ENCODE measurements around the gene CCDC14.
A peak's percentile ranks its signal among the peaks of the same experiment; 100 is the strongest.
"Not testable (repeated sequence)": the region's sequence is repeated elsewhere in the genome, so short reads cannot be mapped to it uniquely, and the experiment has no call there.

CCDC14 gene

GRCh38 chr3:123966799-123967198 is 5.8 kb upstream of the CCDC14 start:
- not testable (repeated sequence) for DNase-seq

GRCh38 chr3:123964793-123965192 is 3.8 kb upstream of the CCDC14 start:
- DNase-seq = not testable (repeated sequence)

- no peak for DNase-seq
Observed at GRCh38 chr3:123961508-123961856, 453 bp upstream of the CCDC14 start.

GRCh38 chr3:123953735-123954134 is 7.3 kb downstream of the CCDC14 start:
- no peak for DNase-seq

GRCh38 chr3:123952844-123953520 is 8.0 kb downstream of the CCDC14 start:
- DNase-seq = no peak

DNA sequence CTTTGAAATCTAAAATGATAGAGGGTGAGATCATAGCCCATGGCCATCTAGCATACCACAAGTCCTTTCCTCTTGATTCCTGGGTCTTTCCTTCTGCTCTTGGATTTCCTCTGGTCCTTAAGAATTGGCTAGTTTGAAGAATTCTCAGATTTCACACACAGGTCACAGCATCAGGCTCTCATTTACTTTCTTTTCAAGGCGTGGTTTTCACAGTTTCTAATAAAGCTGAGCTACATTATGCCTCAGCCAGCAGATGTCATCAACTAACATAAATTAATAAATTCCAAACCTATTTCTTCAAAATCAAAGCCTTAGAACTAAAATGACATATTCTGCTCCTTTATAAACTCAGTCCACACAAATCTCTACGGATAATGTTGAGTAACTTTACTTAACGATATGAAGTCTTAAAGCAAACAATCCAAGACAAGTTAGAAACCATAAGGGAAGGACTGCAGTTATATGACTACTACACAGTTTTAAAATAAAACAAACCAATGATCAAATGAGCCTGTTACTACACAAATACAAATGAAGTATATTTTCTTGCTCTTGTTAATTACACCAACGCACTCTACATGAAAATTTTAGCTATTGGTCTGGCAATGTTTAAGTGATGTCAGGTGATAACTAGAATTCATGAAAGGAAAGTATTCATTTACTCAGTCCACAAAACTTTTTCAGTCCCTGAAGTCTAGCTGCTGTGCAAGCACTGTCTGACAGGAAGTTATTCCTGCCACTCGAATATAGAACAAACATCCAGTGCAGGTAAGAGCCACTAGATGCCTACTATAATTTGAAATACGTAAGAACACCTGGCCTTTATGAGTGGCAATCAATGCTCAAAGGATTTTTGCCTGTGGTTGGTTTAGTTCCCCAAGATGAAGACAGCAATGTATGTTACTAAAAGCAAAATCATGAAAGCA is 9.2 kb downstream of the CCDC14 start:
- DNase-seq = no peak

GRCh38 chr3:123949641-123950040 is 11.4 kb downstream of the CCDC14 start:
- DNase-seq = peak; percentile 17

DNA sequence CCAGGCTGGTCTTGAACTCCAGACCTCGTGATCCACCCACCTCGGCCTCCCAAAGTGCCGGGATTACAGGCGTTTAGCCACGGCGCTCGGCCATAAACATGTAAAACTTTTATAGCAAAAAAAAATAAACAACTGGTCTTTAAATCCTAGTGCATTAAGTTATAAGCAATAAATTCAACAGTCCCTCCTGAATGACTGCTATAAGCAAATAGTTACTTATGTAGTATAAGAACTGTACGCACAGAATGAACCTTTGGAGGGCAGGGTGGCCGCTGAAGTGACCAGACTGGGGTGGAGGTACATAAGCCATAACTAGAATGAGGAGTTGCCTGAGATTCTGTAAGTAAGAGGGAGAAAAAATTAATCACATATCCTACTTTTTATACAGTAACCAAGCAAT is 12.6 kb downstream of the CCDC14 start:
- DNase-seq = no peak

DNA sequence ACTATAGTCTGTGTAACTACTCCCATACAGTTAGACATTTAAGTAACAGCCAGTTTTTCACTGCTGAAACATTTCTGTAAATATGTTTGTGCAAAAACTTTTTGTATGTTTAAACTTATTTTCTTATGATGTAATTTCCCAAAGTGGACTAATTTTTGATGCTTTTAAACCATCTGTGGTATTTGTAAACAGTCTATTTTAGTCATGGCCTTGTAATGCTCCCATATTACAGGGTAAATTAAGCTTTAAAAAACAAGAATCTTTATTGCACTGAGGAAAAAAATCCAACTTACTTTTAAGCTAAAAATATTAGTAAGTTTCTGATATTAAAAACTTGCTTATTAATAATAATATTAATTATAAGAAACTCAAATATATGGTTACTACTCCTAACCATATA is 13.5 kb downstream of the CCDC14 start:
- DNase-seq = no peak

- no peak for DNase-seq
Observed at GRCh38 chr3:123941542-123941941, 19.5 kb downstream of the CCDC14 start.

DNA sequence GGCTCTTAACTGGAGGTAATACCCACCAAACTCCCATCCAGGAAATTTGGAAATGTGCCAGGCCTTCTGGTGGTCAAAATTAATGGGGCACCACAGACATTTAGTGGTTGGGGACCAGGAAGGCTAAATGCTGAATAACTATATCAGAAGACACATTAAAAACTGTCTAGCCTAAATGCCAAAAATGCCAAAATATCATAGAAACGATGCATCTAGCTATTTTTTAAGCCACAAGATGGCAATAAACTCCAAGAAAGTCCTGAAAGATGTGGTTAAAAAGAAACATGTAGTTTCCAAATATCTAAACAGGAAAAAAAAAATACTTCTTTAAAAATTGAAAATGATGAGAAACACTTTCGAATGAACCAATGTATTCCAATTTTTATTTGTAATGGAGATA is 19.9 kb downstream of the CCDC14 start:
- no peak for DNase-seq

GRCh38 chr3:123939706-123940105 is 21.3 kb downstream of the CCDC14 start:
- no peak for DNase-seq

- no peak for DNase-seq
Observed at GRCh38 chr3:123936400-123936799, 24.6 kb downstream of the CCDC14 start.

DNA sequence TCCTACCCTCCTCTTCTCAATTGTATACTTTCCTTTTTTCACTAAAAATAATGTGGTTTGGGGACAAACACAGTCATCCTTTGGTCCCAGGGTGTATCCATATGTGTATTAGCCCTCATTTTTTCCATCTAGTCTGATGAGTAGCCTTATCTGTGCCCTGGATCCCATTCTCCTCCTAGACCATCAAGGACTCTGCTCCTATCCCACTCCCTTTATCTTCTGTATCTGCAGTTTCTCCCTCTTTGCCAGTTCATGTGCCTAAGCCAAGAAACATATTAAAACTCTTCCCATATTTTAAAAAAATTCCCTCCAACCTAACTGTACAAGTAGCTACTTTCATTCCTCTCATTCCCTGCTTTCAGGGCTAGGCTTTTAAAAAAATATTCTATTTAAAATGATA is 25.2 kb downstream of the CCDC14 start:
- DNase-seq = no peak

GRCh38 chr3:123934250-123934649 is 26.8 kb downstream of the CCDC14 start:
- no peak for DNase-seq

DNA sequence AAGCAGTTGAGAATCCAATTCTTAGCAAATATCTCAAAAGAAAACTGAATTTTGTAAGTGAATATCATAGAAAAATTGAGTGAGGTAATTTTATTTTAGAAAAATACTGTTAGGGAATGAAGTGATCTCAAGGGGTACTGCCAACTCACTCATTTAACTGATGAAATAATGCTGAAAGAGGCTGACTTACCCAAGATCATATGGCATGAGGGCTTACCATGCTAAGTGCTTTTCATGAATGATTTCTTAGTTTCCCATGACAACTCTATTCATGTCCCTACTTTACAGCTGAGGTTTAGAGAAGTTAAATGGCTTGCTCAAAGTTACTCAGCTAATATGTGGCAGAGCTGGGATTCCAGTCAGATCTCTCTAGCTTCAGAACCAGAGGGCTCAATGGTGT is 30.6 kb downstream of the CCDC14 start:
- DNase-seq = no peak

DNA sequence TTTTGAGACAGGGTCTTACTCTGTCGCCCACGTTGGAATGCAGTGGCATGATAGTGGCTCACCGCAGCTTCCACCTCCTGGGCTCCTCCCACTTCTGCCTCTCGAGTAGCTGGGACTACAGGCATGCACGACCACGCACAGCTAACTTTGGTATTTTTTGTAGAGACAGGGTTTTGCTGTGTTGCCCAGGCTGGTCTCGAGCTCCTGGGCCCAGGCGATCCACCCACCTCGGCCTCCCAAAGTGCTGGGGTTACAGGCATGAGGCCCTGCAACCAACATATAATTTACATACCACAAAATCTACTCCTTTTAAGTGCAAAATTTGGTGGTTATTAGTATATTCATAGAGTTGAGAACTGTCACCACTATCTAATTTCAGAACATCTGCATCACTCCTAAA is 31.7 kb downstream of the CCDC14 start:
- no peak for DNase-seq

DNA sequence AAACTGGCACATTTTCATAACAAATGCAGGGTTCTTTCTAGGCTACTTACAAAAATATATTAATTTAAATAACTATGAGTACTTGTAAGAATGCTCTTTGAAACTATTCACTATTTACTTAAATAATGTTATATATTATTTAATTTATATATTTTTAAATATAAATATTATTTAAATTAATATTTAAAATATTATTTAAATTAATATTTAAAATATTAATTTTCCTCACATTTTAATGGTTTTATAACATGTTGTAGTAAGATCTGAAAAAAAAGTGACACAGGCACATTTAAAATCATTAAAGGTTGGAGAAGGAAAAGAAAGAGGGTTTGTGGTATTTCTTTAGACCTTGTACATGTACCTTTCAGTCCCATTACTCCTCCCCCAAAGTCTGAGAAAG is 34.6 kb downstream of the CCDC14 start:
- DNase-seq = no peak

DNA sequence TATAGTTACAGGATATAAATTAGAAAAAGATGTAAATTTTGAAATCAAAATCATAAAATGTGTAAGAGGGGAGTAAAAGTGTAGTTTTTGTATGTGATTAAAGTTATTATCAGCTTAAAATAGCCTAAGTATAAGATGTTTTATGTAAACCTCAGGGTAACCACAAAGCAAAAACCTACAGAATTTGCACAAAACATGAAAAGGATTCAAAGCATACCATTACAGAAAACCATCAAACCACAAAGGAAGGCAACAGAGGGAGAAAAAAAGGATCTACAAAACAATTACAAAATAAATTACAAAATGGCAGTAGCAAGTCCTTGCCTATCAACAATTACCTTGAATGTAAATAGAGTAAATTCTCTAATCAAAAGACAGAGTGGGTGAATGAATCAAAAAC is 40.2 kb downstream of the CCDC14 start:
- no peak for DNase-seq

- DNase-seq = no peak
Observed at GRCh38 chr3:123920383-123920782, 40.6 kb downstream of the CCDC14 start.

DNA sequence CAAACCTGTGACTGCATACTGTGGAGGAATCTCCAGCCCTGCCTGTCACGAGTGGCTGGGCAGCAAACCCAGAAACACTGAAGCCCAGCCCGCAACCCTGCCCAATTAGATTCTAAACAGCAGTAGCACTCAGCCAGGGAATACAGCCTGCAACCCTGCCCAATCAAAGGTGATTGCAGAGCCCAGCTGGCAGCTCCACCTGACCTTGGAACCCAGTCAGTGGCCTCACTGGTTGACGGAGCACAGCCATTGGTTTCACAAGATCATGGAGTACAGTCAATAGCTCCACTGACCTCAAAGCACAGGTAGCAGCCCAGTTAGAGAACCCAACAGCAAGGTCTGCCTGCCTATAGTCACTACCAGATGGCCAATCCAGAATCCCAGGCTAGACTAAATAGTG is 41.7 kb downstream of the CCDC14 start:
- no peak for DNase-seq

- no peak for DNase-seq
Observed at GRCh38 chr3:123914829-123915228, 46.2 kb downstream of the CCDC14 start.

GRCh38 chr3:123909785-123910184 is 51.2 kb downstream of the CCDC14 start:
- no peak for DNase-seq

- DNase-seq = no peak
Observed at GRCh38 chr3:123907720-123908119, 53.3 kb downstream of the CCDC14 start.

Data from hematopoietic multipotent progenitor cell treated with erythropoietin and hydrocortisone succinate and interleukin-3 and kit ligand, for 8 days (in vitro differentiated cells).